ENCODE results near the gene DENND1B.
"Not testable (repeated sequence)": the region's sequence is repeated elsewhere in the genome, so short reads cannot be mapped to it uniquely, and the experiment has no call there.

The DENND1B gene

GRCh38 chr1:197510691-197511378, 264.4 kb downstream of the DENND1B start:
- POLR2A ChIA-PET, result no interaction called here
- CTCF ChIA-PET, result interaction anchor here (1.1 kb wide), 1 partner anchor 9 kb away, joined by 4 read pairs; no protein-coding TSS in a partner anchor
- Histone ChIP-seq H3K9me3 (ENCODE audit: control insufficient read depth, insufficient read depth, low read depth, low read length) (no peaks in the 10 kb centered on the region), H3K36me3 (ENCODE audit: control insufficient read depth in 2 of 2, insufficient read depth in 1 of 2, low read length in 2 of 2) (peaks cover 0 to 6% of the 10 kb centered on the region in 2 experiments; a peak in 1 of 3 replicates), H3K4me1 (ENCODE audit: control insufficient read depth, insufficient read depth, low read length) (no peaks in the 10 kb centered on the region), H3K4me3 (ENCODE audit: low read depth, low read length) (no peak overlapping the region), H3K27ac (ENCODE audit: extremely low read depth, low read depth, low read length) (no peak overlapping the region)
- no peak for TF ChIP-seq ZNF624 (tag by site-specific recombination; IDR thresholded peaks at IDR 0.05)
- no peak for TF ChIP-seq ZNF140 (tag by site-specific recombination; IDR thresholded peaks at IDR 0.05)

GRCh38 chr1:197496722-197497121, 278.6 kb downstream of the DENND1B start:
- no peak overlapping the region for H3K4me3 ChIP-seq (ENCODE audit: low read depth, low read length)
- TF ChIP-seq AEBP2 (tag by site-specific recombination; IDR thresholded peaks at IDR 0.05; ENCODE audit: borderline replicate concordance) (no peak), ZNF148 (tag by site-specific recombination; IDR thresholded peaks at IDR 0.05; ENCODE audit: borderline replicate concordance) (no peak), ZNF501 (tag by site-specific recombination; IDR thresholded peaks at IDR 0.05) (no peak), ZNF585B (tag by site-specific recombination; IDR thresholded peaks at IDR 0.05) (no peak), ZNF341 (tag by site-specific recombination; IDR thresholded peaks at IDR 0.05; ENCODE audit: low read depth) (no peak), ZNF473 (tag by site-specific recombination; IDR thresholded peaks at IDR 0.05) (no peak), ZFHX2 (tag by site-specific recombination; conservative IDR thresholded peaks at IDR 0.05) (no peak), ZSCAN23 (tag by site-specific recombination; IDR thresholded peaks at IDR 0.05) (no peak), ZSCAN16 (tag by site-specific recombination; IDR thresholded peaks at IDR 0.05) (no peak), ZNF155 (tag by site-specific recombination; IDR thresholded peaks at IDR 0.05) (no peak), ZNF362 (tag by site-specific recombination; IDR thresholded peaks at IDR 0.05) (no peak), ZNF398 (tag by site-specific recombination; IDR thresholded peaks at IDR 0.05) (no peak), ZBTB1 (tag by site-specific recombination; IDR thresholded peaks at IDR 0.05) (no peak)
- H3K27ac ChIP-seq (ENCODE audit: extremely low read depth, low read depth, low read length), result no peak overlapping the region
- no peaks in the 10 kb centered on the region for H3K4me1 ChIP-seq (ENCODE audit: control insufficient read depth, insufficient read depth, low read length)
- no peaks in the 10 kb centered on the region for H3K9me3 ChIP-seq (ENCODE audit: control insufficient read depth, insufficient read depth, low read depth, low read length)
- H3K36me3 ChIP-seq (ENCODE audit: control insufficient read depth in 2 of 2, insufficient read depth in 1 of 2, low read length in 2 of 2), result no peaks in the 10 kb centered on the region
- CTCF ChIA-PET, result no interaction called here
- POLR2A ChIA-PET, result no interaction called here

GRCh38 chr1:197491505-197491904, 283.8 kb downstream of the DENND1B start:
- H3K4me3 ChIP-seq (ENCODE audit: low read depth, low read length); H3K36me3 ChIP-seq (ENCODE audit: control insufficient read depth in 2 of 2, insufficient read depth in 1 of 2, low read length in 2 of 2); H3K27ac ChIP-seq (ENCODE audit: extremely low read depth, low read depth, low read length); H3K9me3 ChIP-seq (ENCODE audit: control insufficient read depth, insufficient read depth, low read depth, low read length); POLR2A ChIA-PET; H3K4me1 ChIP-seq (ENCODE audit: control insufficient read depth, insufficient read depth, low read length); CTCF ChIA-PET: not testable (repeated sequence)
